ENCODE data around the gene EVA1C. TPM values are rescaled to one million over a fixed set of nuclear protein-coding genes. Genes with fewer than 3 reads are reported as not detected.

The EVA1C gene
- total RNA-seq, 1 donor from 2014 or later, result 2.1 TPM

- Mint-ChIP-seq H3K9me3 (peaks cover 18% of the 10 kb centered on the region), H3K4me3 (peak overlapping the region; percentile 79), H3K27ac (no peak overlapping the region), H3K27me3 (ENCODE audit: low read depth) (peaks cover 23% of the 10 kb centered on the region), H3K36me3 (peaks cover 6% of the 10 kb centered on the region), H3K4me1 (peaks cover 10% of the 10 kb centered on the region)
- TF ChIP-seq CTCF (IDR thresholded peaks at IDR 0.05; ENCODE audit: unreplicated experiment), result no peak
- DNase-seq (ENCODE audit: low spot score in 2 of 2, unreplicated experiment in 2 of 2), result no peak
These were observed 20.8 kb upstream of the EVA1C start for GRCh38 chr21:32391755-32392154.

- Mint-ChIP-seq H3K4me1 (peaks cover 10% of the 10 kb centered on the region), H3K4me3 (peak overlapping the region; percentile 79), H3K9me3 (peaks cover 18% of the 10 kb centered on the region), H3K27me3 (ENCODE audit: low read depth) (peaks cover 25% of the 10 kb centered on the region), H3K27ac (peak overlapping the region; percentile 39), H3K36me3 (peaks cover 6% of the 10 kb centered on the region)
- no peak for TF ChIP-seq CTCF (IDR thresholded peaks at IDR 0.05; ENCODE audit: unreplicated experiment)
- no peak for DNase-seq (ENCODE audit: low spot score in 2 of 2, unreplicated experiment in 2 of 2)
These were observed 20.1 kb upstream of the EVA1C start for GRCh38 chr21:32392299-32392879.

- H3K27ac Mint-ChIP-seq, result peak within 1 kb of the TSS; percentile 39
- no peak for TF ChIP-seq CTCF (IDR thresholded peaks at IDR 0.05; ENCODE audit: unreplicated experiment)
- H3K4me3 Mint-ChIP-seq, result peak within 1 kb of the TSS; percentile 79
- peak; percentile 67 to 80 for DNase-seq (ENCODE audit: low spot score in 2 of 2, unreplicated experiment in 2 of 2)
- peaks cover 18% of the 10 kb centered on the region for H3K9me3 Mint-ChIP-seq
- peaks cover 10% of the 10 kb centered on the region for H3K4me1 Mint-ChIP-seq
- peaks cover 29% of the 10 kb centered on the region for H3K27me3 Mint-ChIP-seq (ENCODE audit: low read depth)
- H3K36me3 Mint-ChIP-seq, result peaks cover 6% of the 10 kb centered on the region
These were observed 19.4 kb upstream of the EVA1C start, which contains the start of gene URB1 for GRCh38 chr21:32392880-32393676. TSS of gene URB1 (minus strand) at chr21:32393012. CDS start at chr21:32392910, 102 bp downstream.

GRCh38 chr21:32393677-32394001 is 18.9 kb upstream of the EVA1C start:
- Mint-ChIP-seq H3K27ac (no peak overlapping the region), H3K4me1 (peaks cover 10% of the 10 kb centered on the region), H3K36me3 (peaks cover 6% of the 10 kb centered on the region), H3K27me3 (ENCODE audit: low read depth) (peaks cover 35% of the 10 kb centered on the region), H3K9me3 (peaks cover 18% of the 10 kb centered on the region), H3K4me3 (peak overlapping the region; percentile 79)
- DNase-seq (ENCODE audit: low spot score in 2 of 2, unreplicated experiment in 2 of 2), result no peak
- TF ChIP-seq CTCF (IDR thresholded peaks at IDR 0.05; ENCODE audit: unreplicated experiment), result no peak

GRCh38 chr21:32403201-32403777 is 9.2 kb upstream of the EVA1C start:
- Mint-ChIP-seq H3K27ac (no peak overlapping the region), H3K27me3 (ENCODE audit: low read depth) (peaks cover 48% of the 10 kb centered on the region), H3K4me3 (no peak overlapping the region), H3K4me1 (peaks cover 3% of the 10 kb centered on the region), H3K36me3 (no peaks in the 10 kb centered on the region), H3K9me3 (no peaks in the 10 kb centered on the region)
- peak; percentile 59 for TF ChIP-seq CTCF (IDR thresholded peaks at IDR 0.05; ENCODE audit: unreplicated experiment)
- peak in 1 of 2 experiments; percentile 61 for DNase-seq (ENCODE audit: low spot score in 2 of 2, unreplicated experiment in 2 of 2)

Data from mesothelial cell of epicardium (in vitro differentiated cells).